OCI-LY7 (cell line): ENCODE data around the gene NINJ2.

ENCODE experiments used
- EZH2phosphoT487 ChIP-seq: fragments of 200-600 bp; sonication (generic); IDR thresholded peaks from 2 replicates; pipeline ENCODE4 v1.6.1; 2018; ENCODE audit warnings: low read depth, borderline replicate concordance, mild to moderate bottlenecking, mixed run types, antibody characterized with exemption, low read length, moderate library complexity, mixed read lengths
- TF ChIP-seq, protein P1 (sequence below): fragments of 200-600 bp; sonication (generic); conservative IDR thresholded peaks from 2 replicates; pipeline ENCODE4 v1.5.1; 2014; ENCODE audit warnings: mild to moderate bottlenecking, antibody characterized with exemption, low read length, moderate library complexity, mixed read lengths

DNA sequence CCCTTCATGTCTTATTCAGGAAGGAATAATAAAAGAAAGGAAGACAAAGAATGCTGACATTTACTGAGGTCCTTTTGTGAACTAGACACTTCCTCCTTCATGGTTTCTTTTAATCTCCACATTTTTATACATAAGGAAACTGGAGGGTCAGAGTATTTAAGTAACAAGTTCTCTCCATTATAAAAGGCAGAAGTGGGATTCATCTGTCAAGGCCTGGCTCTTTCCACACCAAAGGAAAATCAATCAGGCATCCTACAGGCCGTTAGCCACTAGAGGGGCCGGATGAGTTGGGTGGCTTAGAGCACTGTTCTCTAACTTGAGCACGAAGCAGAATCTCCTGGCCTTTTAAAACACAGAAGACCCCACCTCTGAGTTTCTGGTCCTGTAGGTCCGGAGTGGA is 36.8 kb upstream of the NINJ2 start:
- TF ChIP-seq, protein P1, sequence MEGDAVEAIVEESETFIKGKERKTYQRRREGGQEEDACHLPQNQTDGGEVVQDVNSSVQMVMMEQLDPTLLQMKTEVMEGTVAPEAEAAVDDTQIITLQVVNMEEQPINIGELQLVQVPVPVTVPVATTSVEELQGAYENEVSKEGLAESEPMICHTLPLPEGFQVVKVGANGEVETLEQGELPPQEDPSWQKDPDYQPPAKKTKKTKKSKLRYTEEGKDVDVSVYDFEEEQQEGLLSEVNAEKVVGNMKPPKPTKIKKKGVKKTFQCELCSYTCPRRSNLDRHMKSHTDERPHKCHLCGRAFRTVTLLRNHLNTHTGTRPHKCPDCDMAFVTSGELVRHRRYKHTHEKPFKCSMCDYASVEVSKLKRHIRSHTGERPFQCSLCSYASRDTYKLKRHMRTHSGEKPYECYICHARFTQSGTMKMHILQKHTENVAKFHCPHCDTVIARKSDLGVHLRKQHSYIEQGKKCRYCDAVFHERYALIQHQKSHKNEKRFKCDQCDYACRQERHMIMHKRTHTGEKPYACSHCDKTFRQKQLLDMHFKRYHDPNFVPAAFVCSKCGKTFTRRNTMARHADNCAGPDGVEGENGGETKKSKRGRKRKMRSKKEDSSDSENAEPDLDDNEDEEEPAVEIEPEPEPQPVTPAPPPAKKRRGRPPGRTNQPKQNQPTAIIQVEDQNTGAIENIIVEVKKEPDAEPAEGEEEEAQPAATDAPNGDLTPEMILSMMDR: no peak
- TF ChIP-seq EZH2phosphoT487: no peak
